Endometrial microvascular endothelial cells (primary cell): ENCODE measurements around the gene P2RY11. TPM values are rescaled to one million over a fixed set of nuclear protein-coding genes. Genes with fewer than 3 reads are reported as not detected.

Source experiments
- in situ Hi-C: cut with HindIII; loops from 2 replicates; pipeline ENCODE4 v1.10.0; 2017; ENCODE audit warnings: low sequenced_read_pairs, low pct_unique_long_range_greater_than_20kb; ENCODE audit errors: inconsistent ontology term
- total RNA-seq: library from RNA; depleted of rRNA; stranded (reverse); fragments of >200 nt; gene quantifications from one replicate; pipeline ENCODE4 v1.2.3, GENCODE V29; 2015; ENCODE audit errors: inconsistent ontology term

P2RY11 gene
- total RNA-seq, 1 donor from 2014 or later, result not detected

DNA sequence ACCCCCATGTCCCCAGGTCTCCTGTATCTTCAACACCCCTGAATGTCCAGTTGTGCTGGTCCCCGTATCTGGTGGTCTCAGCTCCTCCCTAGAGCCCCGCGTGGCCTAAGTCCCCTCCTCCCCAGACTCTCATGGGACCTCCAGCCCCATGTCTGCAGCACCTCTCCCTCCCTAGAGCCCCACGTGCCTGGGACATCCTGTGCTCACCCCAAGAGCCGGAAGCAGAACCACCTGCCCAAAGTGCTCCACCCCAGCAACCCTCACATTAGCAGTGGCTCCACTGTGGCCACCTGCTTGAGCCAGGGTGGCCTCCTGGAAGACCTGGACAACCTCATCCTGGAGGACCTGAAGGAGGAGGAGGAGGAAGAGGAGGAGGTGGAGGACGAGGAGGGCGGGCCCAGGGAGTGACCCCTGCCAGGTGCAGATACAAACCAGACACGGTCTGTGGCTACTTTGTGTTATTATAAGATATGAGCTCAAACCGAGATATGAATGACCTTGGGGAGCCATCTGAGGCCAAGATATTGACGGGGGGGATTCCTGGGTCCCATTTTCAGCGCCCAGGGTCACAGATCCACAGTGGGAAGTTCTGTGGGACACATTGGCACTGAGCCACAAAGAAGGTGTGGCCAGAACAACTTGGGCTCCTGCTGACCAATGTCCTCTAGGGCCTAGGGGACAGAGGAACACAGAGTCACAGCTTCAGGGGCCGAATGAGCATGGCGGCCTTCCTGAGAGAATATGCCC is 19.4 kb upstream of the P2RY11 start:
- in situ Hi-C loops, result no loop called here

DNA sequence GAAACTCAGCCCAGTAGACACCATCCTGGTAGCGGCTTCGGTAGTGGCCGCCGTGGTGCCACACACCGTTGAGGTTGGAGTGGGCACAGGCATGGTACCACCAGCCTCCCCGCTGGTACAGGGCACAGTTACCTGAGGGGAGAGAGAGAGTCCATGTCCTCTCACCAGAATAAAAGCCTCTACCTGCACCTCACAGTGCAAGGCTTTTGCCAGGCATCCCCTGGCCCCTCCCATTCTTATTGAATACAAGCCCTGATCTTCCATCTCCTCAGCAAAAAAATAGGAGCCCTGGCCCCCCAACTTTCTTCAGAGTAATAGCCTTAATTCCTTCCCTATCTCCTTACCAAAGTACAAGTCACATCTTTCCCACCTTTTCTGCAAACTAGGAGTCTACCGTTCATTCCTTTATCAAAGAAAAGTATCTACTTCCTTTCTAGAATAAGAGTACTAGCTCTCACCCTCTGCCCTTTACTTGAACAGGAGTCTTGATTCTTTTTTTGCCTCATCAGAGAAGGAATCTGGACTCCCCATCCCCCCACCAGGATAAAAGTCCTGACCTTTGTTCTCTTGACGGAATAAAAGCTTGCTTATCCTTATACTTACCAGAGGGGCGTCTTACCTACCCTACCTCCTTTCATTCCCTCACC is 18.7 kb upstream of the P2RY11 start:
- in situ Hi-C loops, result no loop called here

DNA sequence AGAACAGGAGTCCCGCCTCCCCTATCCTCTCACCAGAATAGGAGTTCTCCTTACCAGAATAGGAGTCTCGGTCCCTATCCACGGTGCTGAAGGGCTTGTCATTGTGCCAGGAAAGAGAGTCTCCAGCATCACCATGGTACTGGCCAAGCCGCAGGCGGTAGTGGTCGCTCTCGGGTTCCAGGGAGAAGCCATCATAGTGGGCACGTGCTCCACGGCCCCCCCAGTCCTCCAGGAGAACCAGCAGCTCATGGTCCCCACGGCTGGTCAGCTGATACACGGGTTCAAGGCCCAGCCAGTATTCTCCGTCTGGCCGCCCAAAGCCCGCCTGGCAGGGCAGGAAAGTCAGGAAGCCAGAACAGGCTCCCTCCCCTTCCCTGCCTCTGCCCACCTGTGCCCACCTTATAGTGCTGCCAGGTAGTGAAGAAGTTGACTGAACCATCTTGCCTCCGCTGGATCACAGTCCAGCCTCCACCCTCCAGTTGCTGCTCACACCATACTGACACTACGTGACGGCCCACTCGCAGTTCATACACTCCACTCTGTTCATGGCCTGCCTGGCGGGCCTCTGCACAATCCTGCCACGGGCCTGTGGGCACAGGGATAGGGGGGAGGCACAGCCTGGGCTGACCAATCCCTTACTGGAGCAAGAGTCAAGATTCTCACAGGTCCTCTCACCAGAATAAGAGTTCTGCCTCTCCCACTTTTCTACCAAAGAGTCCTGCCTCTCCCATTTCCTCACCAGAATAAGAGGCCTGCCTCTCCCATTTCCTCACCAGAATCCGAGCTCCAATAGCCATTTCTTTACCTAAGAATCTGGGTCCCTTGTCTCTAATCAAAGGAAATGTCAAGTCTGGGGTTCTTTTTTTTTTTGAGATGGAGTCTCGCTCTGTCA is 18.0 kb upstream of the P2RY11 start:
- in situ Hi-C loops, result no loop called here

DNA sequence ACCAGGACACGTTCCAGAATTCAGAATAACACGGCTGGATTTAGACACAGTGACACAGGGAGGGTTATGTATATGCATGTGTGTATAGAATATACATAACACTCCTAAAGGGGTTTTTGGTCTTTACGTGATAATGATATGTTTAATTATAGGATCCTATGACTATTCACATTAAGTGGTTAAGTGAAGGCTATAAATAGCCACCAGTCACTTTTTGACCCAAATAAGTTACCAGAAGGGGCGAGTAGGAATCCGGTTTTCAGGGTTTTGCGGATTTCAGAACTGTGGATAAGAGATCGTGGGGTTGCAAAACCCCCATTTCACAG is 15.9 kb upstream of the P2RY11 start:
- in situ Hi-C loops, result no loop called here

DNA sequence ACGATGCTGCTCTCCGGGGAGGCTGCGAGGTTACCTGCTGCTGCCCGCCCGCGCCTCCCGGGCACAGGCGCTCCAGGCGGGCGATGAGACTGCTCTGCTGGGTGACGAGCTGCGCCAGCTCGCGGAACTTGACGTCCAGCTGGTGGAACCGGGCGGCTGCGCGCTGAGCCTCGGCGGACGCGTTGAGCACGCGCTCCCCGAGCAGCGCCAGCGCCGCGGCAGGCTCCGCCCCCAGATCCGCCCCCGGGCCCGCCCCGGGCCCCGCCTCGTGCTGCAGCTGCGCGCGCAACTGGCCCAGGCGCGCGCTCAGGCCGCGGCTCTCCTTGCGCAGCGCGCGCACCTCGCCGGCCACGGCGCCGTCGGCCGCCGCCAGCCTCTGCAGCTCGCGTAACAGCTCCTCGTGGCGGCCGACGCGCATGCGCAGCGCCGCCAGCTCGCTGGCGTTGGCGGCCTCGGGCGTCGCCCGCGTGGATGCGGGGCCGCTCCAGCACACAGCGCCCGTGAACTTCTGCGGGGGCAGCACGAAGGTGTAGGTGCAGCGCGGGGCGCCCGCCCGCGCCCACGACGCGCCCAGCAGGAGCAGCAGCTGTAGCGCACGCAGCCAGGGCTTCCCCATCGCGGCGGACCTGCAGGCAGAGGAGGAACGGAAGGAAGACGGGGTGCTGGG is 15.4 kb upstream of the P2RY11 start:
- in situ Hi-C loops, result no loop called here

DNA sequence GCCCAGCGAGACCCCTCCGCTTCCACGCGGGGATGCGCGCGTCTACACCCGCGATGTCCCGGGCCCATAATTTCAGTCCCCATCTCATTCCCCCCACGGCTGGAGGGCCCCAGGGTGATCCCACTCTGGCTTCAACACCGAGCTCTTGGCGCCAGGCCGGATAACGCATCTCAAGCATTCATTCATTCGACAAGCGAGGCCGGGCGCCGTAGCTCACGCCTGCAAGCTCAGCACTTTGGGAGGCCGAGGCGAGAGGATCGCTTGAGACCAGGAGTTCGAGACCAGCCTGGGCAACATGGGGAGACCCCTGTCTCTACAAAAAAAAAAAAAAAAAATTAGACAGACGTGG is 14.9 kb upstream of the P2RY11 start:
- in situ Hi-C loops, result no loop called here

DNA sequence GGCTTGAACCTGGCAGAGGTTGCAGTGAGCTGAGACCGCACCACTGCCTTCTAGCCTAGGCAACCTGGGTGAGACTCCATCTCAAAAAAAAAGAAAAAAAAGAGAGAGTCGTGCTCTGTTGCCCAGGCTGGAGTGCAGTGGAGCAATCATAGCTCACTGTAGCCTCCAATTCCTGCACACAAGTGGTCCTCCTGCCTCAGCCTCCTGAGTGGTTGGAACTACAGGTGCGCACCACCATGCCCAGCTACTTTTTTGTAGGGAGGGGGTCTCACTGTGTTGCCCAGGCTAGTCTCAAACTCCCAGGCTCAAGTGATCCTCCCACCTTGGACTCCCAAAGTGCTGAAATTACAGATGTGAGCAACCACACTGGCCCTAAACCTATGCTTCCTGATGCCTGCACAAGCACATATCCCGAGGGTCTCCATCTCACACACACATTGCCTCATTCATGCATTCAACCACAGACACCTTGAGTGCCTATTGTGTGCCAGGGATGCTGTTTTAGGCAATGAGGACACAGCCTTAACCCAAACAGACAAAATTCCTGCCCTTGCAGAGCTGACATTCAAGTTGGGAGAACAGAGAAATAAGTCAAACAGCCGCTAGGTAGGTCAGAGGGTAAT is 11.2 kb upstream of the P2RY11 start:
- in situ Hi-C loops, result no loop called here

DNA sequence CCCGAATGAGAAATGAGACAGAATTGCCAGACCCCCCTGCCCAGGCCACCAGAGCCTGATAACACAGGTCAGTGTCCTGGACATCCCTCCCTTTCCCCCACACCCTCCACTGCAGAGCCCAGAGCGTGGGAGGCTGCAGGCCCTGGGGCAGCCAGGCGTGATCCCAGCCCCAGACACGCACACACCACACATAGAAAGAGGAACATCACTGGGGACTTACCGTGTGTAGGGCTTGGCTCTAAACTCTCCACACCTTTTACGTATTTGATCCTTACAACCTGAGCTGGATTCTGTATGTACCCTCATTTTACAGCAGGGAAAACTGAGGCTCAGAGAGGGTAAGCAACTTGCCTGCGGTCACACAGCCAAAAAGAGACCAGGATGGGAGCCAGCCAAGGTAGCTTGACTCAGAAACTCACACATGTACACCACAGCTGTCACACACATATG is 8.7 kb upstream of the P2RY11 start:
- in situ Hi-C loops, result no loop called here

DNA sequence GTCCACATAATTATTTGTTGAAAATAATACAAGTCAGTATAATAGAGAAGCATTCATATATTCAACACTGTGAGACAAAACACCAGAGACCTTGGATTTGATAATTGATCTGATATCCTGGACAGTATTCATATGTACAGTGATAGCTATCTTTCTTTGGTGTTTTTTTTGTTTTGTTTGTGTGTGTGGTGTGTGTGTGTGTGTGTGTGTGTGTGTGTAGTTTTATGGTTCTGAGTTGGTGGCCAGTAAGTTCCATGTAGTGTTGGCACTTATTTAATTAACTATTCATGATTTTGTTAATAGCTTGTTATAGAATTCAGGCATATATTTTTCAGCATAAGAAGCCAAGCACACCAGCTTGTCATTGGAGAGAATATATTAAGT is 7.4 kb upstream of the P2RY11 start:
- in situ Hi-C loops, result no loop called here

DNA sequence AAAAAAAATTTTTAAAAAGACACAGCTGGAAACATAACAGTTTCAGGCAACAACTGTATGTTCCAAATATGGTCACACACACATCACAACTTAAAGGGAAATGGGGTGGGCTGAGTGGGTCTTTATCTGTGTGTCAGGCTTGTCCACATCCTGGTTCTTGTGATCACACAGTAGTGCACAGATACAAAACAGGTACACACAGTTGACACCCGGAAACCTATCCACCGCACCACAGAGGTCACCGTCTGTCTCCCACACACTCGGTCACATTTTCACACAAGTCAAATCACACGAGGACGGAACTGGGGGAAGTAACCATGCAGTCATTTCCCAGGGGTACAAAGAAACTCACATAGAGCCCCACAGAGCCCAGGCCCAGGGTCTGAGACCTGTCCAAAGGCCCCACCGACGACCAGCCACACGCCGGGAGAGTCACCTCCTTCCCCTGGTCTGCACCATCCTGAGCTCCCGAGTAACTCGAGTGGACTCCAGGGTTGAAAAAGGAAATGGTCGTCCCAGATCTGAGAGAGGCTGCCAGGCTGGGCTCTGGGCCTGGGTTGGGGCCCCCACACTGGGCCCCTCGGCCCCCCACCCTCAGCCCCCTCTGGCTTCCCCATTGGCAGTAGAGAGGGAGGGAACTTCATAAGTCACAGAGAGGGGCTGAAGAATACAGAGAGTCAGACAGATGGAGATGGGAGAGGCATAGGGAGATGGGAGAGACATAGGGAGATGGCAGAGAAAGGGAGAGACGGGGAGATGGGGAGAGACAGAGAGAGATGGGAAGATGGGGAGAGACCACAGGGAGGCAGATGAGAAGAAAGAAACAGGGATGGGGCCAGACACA is 6.6 kb upstream of the P2RY11 start:
- in situ Hi-C loops, result no loop called here

DNA sequence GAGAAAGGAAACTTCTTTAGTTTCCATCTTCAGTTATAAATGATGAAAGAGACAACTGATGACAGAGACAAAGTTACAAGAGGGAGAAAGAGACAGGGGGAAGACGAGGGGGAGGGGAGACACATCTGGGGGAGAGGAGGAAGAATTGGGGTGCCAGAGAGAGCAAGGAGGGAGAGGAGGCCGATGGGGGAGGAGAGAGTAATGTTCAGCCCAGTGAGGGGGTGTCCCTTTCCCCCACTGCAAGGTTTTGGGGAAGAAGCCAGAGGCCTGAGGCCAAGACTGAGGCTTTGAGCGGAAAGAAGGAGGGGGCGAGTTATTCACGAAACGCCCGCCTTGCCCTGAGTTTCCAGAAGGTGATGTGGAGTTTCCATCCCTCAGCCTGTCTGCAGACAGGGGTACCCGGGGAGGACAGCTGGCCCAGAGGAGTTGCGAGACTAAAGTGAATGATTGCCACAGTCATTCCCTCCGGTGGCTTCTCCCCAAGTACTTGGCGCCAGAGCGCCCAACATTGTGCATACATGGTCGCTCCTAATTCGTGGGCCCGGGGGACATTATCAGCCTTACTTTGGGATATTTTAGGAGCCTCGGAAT is 5.9 kb upstream of the P2RY11 start:
- in situ Hi-C loops, result no loop called here

DNA sequence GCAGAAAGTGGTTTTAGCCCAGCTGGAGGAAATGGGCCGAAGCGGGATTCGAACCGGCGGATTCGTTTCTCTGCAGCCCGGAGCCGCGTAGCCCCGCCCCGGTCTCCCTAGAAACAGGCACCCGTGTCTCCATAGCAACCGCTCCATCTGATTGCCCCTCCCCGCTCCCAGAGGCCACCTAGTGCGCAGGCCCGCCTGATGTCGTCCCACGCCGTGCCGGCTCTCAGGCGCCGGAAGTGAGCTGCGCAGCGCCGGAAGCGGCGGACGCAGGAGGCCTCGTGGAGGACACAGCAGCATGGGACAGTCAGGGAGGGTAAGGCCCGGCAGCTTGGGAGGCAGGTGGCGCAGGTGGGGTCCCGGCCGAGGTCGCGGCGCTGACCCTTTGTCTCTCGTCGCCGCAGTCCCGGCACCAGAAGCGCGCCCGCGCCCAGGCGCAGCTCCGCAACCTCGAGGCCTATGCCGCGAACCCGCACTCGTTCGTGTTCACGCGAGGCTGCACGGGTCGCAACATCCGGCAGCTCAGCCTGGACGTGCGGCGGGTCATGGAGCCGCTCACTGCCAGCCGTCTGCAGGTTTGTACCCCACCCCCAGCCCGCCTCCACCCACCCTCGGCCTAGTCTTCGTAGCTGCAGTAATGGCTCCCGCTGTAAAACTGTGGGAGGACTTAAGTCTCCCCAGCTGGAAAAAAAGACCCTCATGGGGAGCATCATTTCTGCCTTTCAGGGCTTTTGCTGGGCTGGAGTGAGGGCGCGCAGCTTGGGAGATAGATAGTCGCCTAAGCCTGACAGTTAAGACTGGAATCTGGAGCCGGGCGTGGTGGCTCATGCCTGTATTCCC is 5.2 kb upstream of the P2RY11 start, which contains the start of gene PPAN:
Gene PPAN (plus strand): TSS at position 263 of the 837 bp plus-strand sequence. CDS start 33 bp downstream, at position 296.
- in situ Hi-C loops, result no loop called here

DNA sequence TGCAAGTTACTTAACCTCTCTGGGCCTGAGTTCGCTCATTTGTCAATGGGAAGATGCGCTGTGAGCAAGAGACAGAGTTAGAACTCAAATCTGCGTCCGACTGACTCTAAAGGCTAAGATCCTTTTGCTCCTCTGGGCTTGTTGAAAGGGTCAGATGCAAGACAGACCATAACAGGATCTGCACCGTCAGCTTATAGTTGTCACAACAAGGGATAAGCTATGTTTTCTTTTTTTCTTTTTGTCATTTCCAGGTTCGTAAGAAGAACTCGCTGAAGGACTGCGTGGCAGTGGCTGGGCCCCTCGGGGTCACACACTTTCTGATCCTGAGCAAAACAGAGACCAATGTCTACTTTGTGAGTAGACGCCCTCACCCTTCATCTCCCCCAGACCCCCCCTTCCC is 4.2 kb upstream of the P2RY11 start:
- in situ Hi-C loops, result no loop called here

DNA sequence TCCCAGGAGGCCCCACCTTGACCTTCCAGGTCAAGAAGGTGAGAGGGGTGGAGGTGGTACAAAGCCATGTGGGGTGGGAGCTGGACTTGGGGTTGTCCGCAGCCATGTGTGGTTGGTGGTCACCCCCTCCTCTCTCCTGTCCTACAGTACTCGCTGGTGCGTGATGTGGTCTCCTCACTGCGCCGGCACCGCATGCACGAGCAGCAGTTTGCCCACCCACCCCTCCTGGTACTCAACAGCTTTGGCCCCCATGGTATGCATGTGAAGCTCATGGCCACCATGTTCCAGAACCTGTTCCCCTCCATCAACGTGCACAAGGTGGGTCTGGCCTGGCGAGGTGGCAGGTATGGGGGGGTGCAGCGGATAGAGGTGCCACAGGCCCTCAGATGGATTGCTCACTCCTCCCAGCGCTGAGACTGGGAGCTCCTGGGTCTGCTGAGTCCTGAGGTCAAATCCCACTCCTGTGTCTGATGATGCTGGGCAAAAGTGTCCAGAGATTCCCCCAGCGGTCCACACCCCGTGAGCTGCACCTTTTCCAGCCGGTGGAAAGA is 3.6 kb upstream of the P2RY11 start:
- in situ Hi-C loops, result no loop called here

DNA sequence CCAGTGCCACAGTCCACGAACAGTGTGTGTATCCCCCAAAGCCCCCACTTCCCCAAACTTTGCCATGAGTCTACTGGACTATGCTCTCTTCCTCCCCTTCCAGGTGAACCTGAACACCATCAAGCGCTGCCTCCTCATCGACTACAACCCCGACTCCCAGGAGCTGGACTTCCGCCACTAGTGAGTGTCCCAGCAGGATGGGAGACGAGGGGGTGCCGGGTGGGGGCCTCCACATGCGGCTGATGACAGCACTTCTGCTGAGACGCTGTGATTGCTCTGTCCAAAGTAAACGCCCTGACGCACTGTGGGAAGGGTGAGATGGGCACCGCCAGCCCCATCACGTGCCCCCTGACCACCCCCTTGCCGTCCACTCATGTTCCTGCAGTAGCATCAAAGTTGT is 2.0 kb upstream of the P2RY11 start:
- in situ Hi-C loops, result no loop called here

DNA sequence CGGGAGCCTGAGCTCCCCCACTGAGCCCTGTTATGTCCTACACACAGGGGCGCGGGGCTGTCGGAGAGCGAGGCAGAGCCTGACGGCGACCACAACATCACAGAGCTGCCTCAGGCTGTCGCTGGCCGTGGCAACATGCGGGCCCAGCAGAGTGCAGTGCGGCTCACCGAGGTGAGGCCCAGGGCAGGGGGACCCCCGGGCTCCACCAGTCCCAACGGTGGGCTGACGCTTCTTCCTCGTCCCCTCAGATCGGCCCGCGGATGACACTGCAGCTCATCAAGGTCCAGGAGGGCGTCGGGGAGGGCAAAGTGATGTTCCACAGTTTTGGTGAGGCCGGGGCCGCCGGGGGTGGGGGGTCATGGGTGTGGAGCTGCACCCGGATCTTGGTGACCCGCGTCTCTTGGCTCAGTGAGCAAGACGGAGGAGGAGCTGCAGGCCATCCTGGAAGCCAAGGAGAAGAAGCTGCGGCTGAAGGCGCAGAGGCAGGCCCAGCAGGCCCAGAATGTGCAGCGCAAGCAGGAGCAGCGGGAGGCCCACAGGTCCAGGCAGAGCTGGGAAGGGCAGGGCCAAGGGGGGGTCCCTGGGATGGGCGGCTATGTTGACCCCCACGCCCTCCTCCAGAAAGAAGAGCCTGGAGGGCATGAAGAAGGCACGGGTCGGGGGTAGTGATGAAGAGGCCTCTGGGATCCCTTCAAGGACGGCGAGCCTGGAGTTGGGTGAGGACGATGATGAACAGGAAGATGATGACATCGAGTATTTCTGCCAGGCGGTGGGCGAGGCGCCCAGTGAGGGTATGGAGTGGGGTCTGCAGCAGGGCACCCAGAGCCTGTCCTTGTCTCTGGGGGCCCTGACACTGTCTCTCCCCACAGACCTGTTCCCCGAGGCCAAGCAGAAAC is 1.2 kb upstream of the P2RY11 start:
- in situ Hi-C loops, result no loop called here
